Gastrocnemius medialis (tissue), 4 donors: Measurements from ENCODE around the gene ZBP1. TPM values are rescaled to one million over a fixed set of nuclear protein-coding genes. Genes with fewer than 3 reads are reported as not detected.

Experiments used
- ATAC-seq, 2 donors: fragments of 150-250 bp; one replicate each; pipeline ENCODE4 v1.9.1; 2016
- DNase-seq, 2 donors: peaks; one replicate each; pipeline ENCODE4 v3.0.0-alpha.2; 2019
- H3K27ac ChIP-seq, 4 donors: fragments of 200-600 bp; sonication (generic); 1 replicate in 1 of 4; 2 replicates in 3 of 4; pipeline ENCODE4 v1.5.1; 2016 to 2018; ENCODE audit warnings: mild to moderate bottlenecking in 2 of 4, moderate library complexity in 1 of 4
- H3K27me3 ChIP-seq, 3 donors: fragments of 200-600 bp; sonication (generic) in 2 of 3; 1 replicate in 1 of 3; 2 replicates in 2 of 3; pipeline versions ENCODE4 v1.5.1 to v1.6.0; 2016 to 2019; ENCODE audit warnings: mild to moderate bottlenecking in 1 of 3, moderate library complexity in 1 of 3
- H3K36me3 ChIP-seq, 2 donors: fragments of 200-600 bp; sonication (generic) in 1 of 2; one replicate each; pipeline ENCODE4 v1.5.1; 2017 to 2018
- H3K4me1 ChIP-seq, 2 donors: fragments of 200-600 bp; sonication (generic) in 1 of 2; one replicate each; pipeline ENCODE4 v1.5.1; 2016 to 2017; ENCODE audit warnings: mild to moderate bottlenecking in 2 of 2
- H3K4me3 ChIP-seq, 4 donors: fragments of 200-600 bp; sonication (generic) in 3 of 4; 1 replicate in 1 of 4; 2 replicates in 3 of 4; pipeline ENCODE4 v1.5.1; 2016 to 2019; ENCODE audit warnings: mild to moderate bottlenecking in 2 of 4
- H3K9me3 ChIP-seq, 3 donors: fragments of 200-600 bp; sonication (generic) in 2 of 3; 1 replicate in 1 of 3; 2 replicates in 2 of 3; pipeline ENCODE4 v1.5.1; 2016 to 2019
- POLR2A ChIP-seq, 2 donors: fragments of 450-650 bp; IDR thresholded peaks; one replicate each; pipeline ENCODE4 v1.6.1; 2017; ENCODE audit warnings: antibody characterized with exemption in 2 of 2, mild to moderate bottlenecking in 2 of 2, moderate library complexity in 2 of 2
- in situ Hi-C, 4 donors: fragments of 200-750 bp; cut with MboI; loops; one replicate each; pipeline versions ENCODE4 v1.15.0 to v1.8.0; 2017; ENCODE audit warnings: low sequenced_read_pairs in 4 of 4
- intact Hi-C: fragments of 100-400 bp; cut with DNase I; formaldehyde crosslinking; loops from one replicate; pipeline ENCODE4 v1.15.1; 2023; ENCODE audit warnings: low total_unique reads
- total RNA-seq, 4 donors: library from RNA; depleted of rRNA; stranded (reverse); fragments of >200 nt; gene quantifications; one replicate each; pipeline versions ENCODE4 v1.1.0 to v1.2.3, GENCODE V29; 2016
- TF ChIP-seq, protein P1 (sequence below), 5 experiments: fragments of 450-650 bp in 3 of 5; fragments of 200-600 bp in 2 of 5; sonication (generic) in 2 of 5; IDR thresholded peaks in 4 of 5; conservative IDR thresholded peaks in 1 of 5; 1 replicate in 4 of 5; 2 replicates in 1 of 5; pipeline ENCODE4 v1.5.1; 2016 to 2019; ENCODE audit warnings: antibody characterized with exemption in 5 of 5, mild to moderate bottlenecking in 3 of 5, moderate library complexity in 3 of 5

Gene ZBP1
- total RNA-seq, 4 donors from 2014 or later: not detected

- no peak for ATAC-seq
- H3K36me3 ChIP-seq: no peaks in the 10 kb centered on the region
- H3K27ac ChIP-seq: no peak overlapping the region
- H3K9me3 ChIP-seq: no peaks in the 10 kb centered on the region
- H3K27me3 ChIP-seq: no peaks in the 10 kb centered on the region
- in situ Hi-C loops: no loop called here
- peak in 1 of 2 donors; percentile 1 for DNase-seq
- H3K4me1 ChIP-seq: peaks cover 3 to 8% of the 10 kb centered on the region in 2 donors
- no peak overlapping the region for H3K4me3 ChIP-seq
- TF ChIP-seq, protein P1, sequence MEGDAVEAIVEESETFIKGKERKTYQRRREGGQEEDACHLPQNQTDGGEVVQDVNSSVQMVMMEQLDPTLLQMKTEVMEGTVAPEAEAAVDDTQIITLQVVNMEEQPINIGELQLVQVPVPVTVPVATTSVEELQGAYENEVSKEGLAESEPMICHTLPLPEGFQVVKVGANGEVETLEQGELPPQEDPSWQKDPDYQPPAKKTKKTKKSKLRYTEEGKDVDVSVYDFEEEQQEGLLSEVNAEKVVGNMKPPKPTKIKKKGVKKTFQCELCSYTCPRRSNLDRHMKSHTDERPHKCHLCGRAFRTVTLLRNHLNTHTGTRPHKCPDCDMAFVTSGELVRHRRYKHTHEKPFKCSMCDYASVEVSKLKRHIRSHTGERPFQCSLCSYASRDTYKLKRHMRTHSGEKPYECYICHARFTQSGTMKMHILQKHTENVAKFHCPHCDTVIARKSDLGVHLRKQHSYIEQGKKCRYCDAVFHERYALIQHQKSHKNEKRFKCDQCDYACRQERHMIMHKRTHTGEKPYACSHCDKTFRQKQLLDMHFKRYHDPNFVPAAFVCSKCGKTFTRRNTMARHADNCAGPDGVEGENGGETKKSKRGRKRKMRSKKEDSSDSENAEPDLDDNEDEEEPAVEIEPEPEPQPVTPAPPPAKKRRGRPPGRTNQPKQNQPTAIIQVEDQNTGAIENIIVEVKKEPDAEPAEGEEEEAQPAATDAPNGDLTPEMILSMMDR (IDR thresholded peaks at IDR 0.05 in 4 of 5, conservative IDR thresholded peaks at IDR 0.05 in 1 of 5): no peak
- no peak for TF ChIP-seq POLR2A (IDR thresholded peaks at IDR 0.05)
- intact Hi-C loops: no loop called here
Observed at GRCh38 chr20:57661746-57662455, 41.7 kb upstream of the ZBP1 start.

GRCh38 chr20:57660922-57661745, 40.9 kb upstream of the ZBP1 start:
- peak overlapping the region in 1 of 4 donors; percentile 15 for H3K4me3 ChIP-seq
- in situ Hi-C loops (no loop called here), intact Hi-C loops (no loop called here)
- DNase-seq (peak; percentile 1 to 11), ATAC-seq (no peak)
- H3K27me3 ChIP-seq: no peaks in the 10 kb centered on the region
- H3K36me3 ChIP-seq: no peaks in the 10 kb centered on the region
- no peak overlapping the region for H3K27ac ChIP-seq
- TF ChIP-seq, protein P1 (IDR thresholded peaks at IDR 0.05 in 4 of 5, conservative IDR thresholded peaks at IDR 0.05 in 1 of 5): no peak
- TF ChIP-seq POLR2A (IDR thresholded peaks at IDR 0.05): no peak
- no peaks in the 10 kb centered on the region for H3K9me3 ChIP-seq
- peaks cover 3 to 8% of the 10 kb centered on the region in 2 donors for H3K4me1 ChIP-seq

- Histone ChIP-seq H3K27ac (no peak overlapping the region), H3K4me3 (no peak overlapping the region), H3K9me3 (no peaks in the 10 kb centered on the region), H3K36me3 (no peaks in the 10 kb centered on the region), H3K27me3 (no peaks in the 10 kb centered on the region), H3K4me1 (peaks cover 3 to 8% of the 10 kb centered on the region in 2 donors)
- TF ChIP-seq, protein P1 (IDR thresholded peaks at IDR 0.05 in 4 of 5, conservative IDR thresholded peaks at IDR 0.05 in 1 of 5): no peak
- TF ChIP-seq POLR2A (IDR thresholded peaks at IDR 0.05): no peak
- DNase-seq (peak in 1 of 2 donors; percentile 0), ATAC-seq (no peak)
- intact Hi-C loops (no loop called here), in situ Hi-C loops (no loop called here)
Observed at GRCh38 chr20:57660181-57660921, 40.1 kb upstream of the ZBP1 start.

- intact Hi-C loops: loop anchor here (5.0 to 10.0 kb wide), 2 partner anchors 88 to 545 kb away; no protein-coding TSS in a partner anchor
Observed at GRCh38 chr20:57659517-57660180, 39.4 kb upstream of the ZBP1 start.

More at GRCh38 chr20:57659517-57660180, 39.4 kb upstream of the ZBP1 start:
- in situ Hi-C loops: loop anchor here in 3 of 4 donors (10.0 kb wide), 3 partner anchors 95 to 525 kb away; no protein-coding TSS in a partner anchor
- no peak for ATAC-seq
- Histone ChIP-seq H3K4me1 (peaks cover 3 to 8% of the 10 kb centered on the region in 2 donors), H3K9me3 (no peaks in the 10 kb centered on the region), H3K27me3 (no peaks in the 10 kb centered on the region), H3K4me3 (no peak overlapping the region), H3K27ac (no peak overlapping the region), H3K36me3 (no peaks in the 10 kb centered on the region)
- TF ChIP-seq, protein P1 (IDR thresholded peaks at IDR 0.05 in 4 of 5, conservative IDR thresholded peaks at IDR 0.05 in 1 of 5): no peak
- no peak for TF ChIP-seq POLR2A (IDR thresholded peaks at IDR 0.05)
- DNase-seq: peak in 1 of 2 donors; percentile 4
